Gastroesophageal sphincter (tissue), 3 donors: ENCODE results near the gene CRHR2.

Experiments used
- CTCF ChIP-seq, 4 experiments: fragments of 200-600 bp in 2 of 4; fragments of 450-650 bp in 2 of 4; sonication (generic) in 1 of 4; IDR thresholded peaks; one replicate each; pipeline ENCODE4 v1.5.1; 2017 to 2019; ENCODE audit warnings: antibody characterized with exemption in 4 of 4, mild to moderate bottlenecking in 2 of 4, moderate library complexity in 2 of 4
- EP300 ChIP-seq: sonication (generic); formaldehyde crosslinking; IDR thresholded peaks from one replicate; pipeline ENCODE4 v1.6.1; 2017; ENCODE audit warnings: antibody characterized with exemption, mild to moderate bottlenecking
- POLR2A ChIP-seq, 2 donors: fragments of 450-650 bp; IDR thresholded peaks; one replicate each; pipeline ENCODE4 v1.6.1; 2017; ENCODE audit warnings: antibody characterized with exemption in 2 of 2, mild to moderate bottlenecking in 2 of 2, moderate library complexity in 1 of 2
- POLR2AphosphoS5 ChIP-seq: sonication (generic); formaldehyde crosslinking; IDR thresholded peaks from one replicate; pipeline ENCODE4 v1.6.1; 2017; ENCODE audit warnings: antibody characterized with exemption

GRCh38 chr7:30731581-30731980 lies 49.3 kb upstream of the CRHR2 start:
- TF ChIP-seq CTCF (IDR thresholded peaks at IDR 0.05) (no peak), POLR2A (IDR thresholded peaks at IDR 0.05) (no peak), EP300 (no peak), POLR2AphosphoS5 (no peak)
